GM23248 (cell line): ENCODE results near the gene JMJD1C. TPM values are rescaled to one million over a fixed set of nuclear protein-coding genes. Genes with fewer than 3 reads are reported as not detected.

ENCODE experiments used
- DNase-seq: peaks from one replicate; pipeline ENCODE4 v3.0.0-alpha.2; 2015
- H2AFZ ChIP-seq: fragments of 200-600 bp; sonication (generic); 2 replicates; pipeline ENCODE4 v1.6.1; 2016; ENCODE audit warnings: antibody characterized with exemption
- H3F3A ChIP-seq: fragments of 200-600 bp; sonication (generic); 2 replicates; pipeline ENCODE4 v1.6.1; 2016; ENCODE audit warnings: mild to moderate bottlenecking, antibody characterized with exemption, mixed run types; ENCODE audit not compliant: insufficient read depth
- H3K27ac ChIP-seq: fragments of 200-600 bp; sonication (generic); 2 replicates; pipeline ENCODE4 v1.5.1; 2016; ENCODE audit warnings: mild to moderate bottlenecking
- H3K27me3 ChIP-seq: fragments of 200-600 bp; sonication (generic); replicated peaks from 2 replicates; pipeline ENCODE4 v1.6.1; 2016; ENCODE audit warnings: mild to moderate bottlenecking; ENCODE audit not compliant: insufficient read depth
- H3K36me3 ChIP-seq: fragments of 200-600 bp; sonication (generic); 2 replicates; pipeline ENCODE4 v1.6.1; 2016; ENCODE audit warnings: low read depth, mild to moderate bottlenecking
- H3K4me1 ChIP-seq: fragments of 200-600 bp; sonication (generic); 2 replicates; pipeline ENCODE4 v1.6.1; 2016; ENCODE audit warnings: mild to moderate bottlenecking; ENCODE audit not compliant: insufficient read depth
- H3K4me2 ChIP-seq: fragments of 200-600 bp; sonication (generic); one replicate; pipeline ENCODE4 v1.6.1; 2016; ENCODE audit warnings: mild to moderate bottlenecking; ENCODE audit not compliant: unreplicated experiment
- H3K4me3 ChIP-seq: fragments of 200-600 bp; sonication (generic); 2 replicates; pipeline ENCODE4 v1.5.1; 2016; ENCODE audit warnings: mild to moderate bottlenecking
- H3K79me2 ChIP-seq: fragments of 200-600 bp; sonication (generic); 2 replicates; pipeline ENCODE4 v1.6.1; 2016; ENCODE audit warnings: mild to moderate bottlenecking; ENCODE audit not compliant: insufficient read depth
- H3K9ac ChIP-seq: fragments of 200-600 bp; sonication (generic); 2 replicates; pipeline ENCODE4 v1.6.1; 2016; ENCODE audit warnings: mild to moderate bottlenecking
- H3K9me2 ChIP-seq: fragments of 200-600 bp; sonication (generic); 2 replicates; pipeline ENCODE4 v1.6.1; 2016; ENCODE audit warnings: mixed run types, mild to moderate bottlenecking, moderate library complexity; ENCODE audit not compliant: insufficient read depth
- H3K9me3 ChIP-seq: fragments of 200-600 bp; sonication (generic); one replicate; pipeline ENCODE4 v1.6.1; 2017; ENCODE audit warnings: low read depth
- H4K20me1 ChIP-seq: fragments of 200-600 bp; sonication (generic); 2 replicates; pipeline ENCODE4 v1.6.0; 2016; ENCODE audit not compliant: insufficient read depth
- EZH2 ChIP-seq: fragments of 200-600 bp; sonication (generic); IDR thresholded peaks from 2 replicates; pipeline ENCODE4 v1.6.1; 2018; ENCODE audit warnings: antibody characterized with exemption, mild to moderate bottlenecking; ENCODE audit not compliant: insufficient read depth, poor library complexity, severe bottlenecking
- EZH2phosphoT487 ChIP-seq: fragments of 200-600 bp; sonication (generic); IDR thresholded peaks from 2 replicates; pipeline ENCODE4 v1.6.1; 2018; ENCODE audit warnings: antibody characterized with exemption, moderate library complexity, mild to moderate bottlenecking, low read depth; ENCODE audit not compliant: insufficient read depth
- WGBS, 2 experiments: methylation state at CpG; one replicate each; pipeline ENCODE4 v1.1.6; 2015 to 2017; ENCODE audit warnings: low lambda C conversion rate in 2 of 2, low coverage in 1 of 2; ENCODE audit errors: missing lambda C conversion rate in 2 of 2; 5-methylcytosine and 5-hydroxymethylcytosine counted together
- in situ Hi-C: fragments of 300-500 bp; cut with MboI; formaldehyde crosslinking; loops from 2 replicates; pipeline ENCODE4 v1.15.0; 2020
- polyA plus RNA-seq: library from polyadenylated mRNA; unstranded; fragments of >200 nt; fragmentation: Nextera tagmentation; extraction: Ambion mirVana; gene quantifications from 2 replicates; pipeline ENCODE4 v1.2.1, GENCODE V29; 2016
- total RNA-seq: library from RNA; depleted of rRNA; stranded (reverse); fragments of >200 nt; shearing (Covaris generic); gene quantifications from 2 replicates; pipeline ENCODE4 v1.2.3, GENCODE V29; 2014

Gene JMJD1C
- total and polyA plus RNA-seq, 2 experiments from 2014 or later, result 34.6 to 74.3 TPM

DNA sequence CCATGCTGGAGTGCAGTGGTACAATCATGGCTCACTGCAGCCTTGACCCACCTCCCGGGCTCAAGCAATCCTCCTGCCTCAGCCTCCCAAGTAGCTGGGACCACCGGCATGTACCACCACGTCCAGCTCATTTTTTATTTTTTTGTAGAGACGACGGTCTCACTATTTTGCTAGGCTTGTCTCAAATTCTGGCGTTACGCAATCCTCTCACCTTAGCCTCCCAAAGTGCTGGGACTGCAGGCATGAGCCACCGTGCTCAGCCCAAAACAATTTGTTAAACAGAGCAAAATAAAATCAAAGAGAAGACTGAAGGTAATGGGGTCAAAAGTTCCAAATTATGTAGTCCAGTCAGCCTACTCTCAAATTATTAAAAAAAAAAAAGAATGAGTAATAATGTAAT is 8.7 kb upstream of the JMJD1C start:
- Histone ChIP-seq H2AFZ (no peak overlapping the region), H3K4me1 (no peaks in the 10 kb centered on the region), H3F3A (no peaks in the 10 kb centered on the region), H3K9ac (no peak overlapping the region), H3K27me3 (no peaks in the 10 kb centered on the region), H3K9me2 (no peaks in the 10 kb centered on the region), H3K79me2 (peaks cover 100% of the 10 kb centered on the region), H3K9me3 (no peaks in the 10 kb centered on the region), H3K4me2 (no peak overlapping the region), H3K36me3 (no peaks in the 10 kb centered on the region), H3K27ac (no peak overlapping the region), H4K20me1 (no peaks in the 10 kb centered on the region), H3K4me3 (no peak overlapping the region)
- TF ChIP-seq EZH2phosphoT487 (no peak), EZH2 (no peak)
- DNase-seq, result no peak
- in situ Hi-C loops, result no loop called here
- WGBS, 2 experiments, result 98% methylated on average over 8 of the region's 8 CpGs

GRCh38 chr10:63470928-63471327 is 5.2 kb upstream of the JMJD1C start:
- no peak overlapping the region for H2AFZ ChIP-seq
- H3K27me3 ChIP-seq, result no peaks in the 10 kb centered on the region
- H3K4me2 ChIP-seq, result no peak overlapping the region
- no peaks in the 10 kb centered on the region for H3K9me2 ChIP-seq
- peaks cover 17% of the 10 kb centered on the region for H3F3A ChIP-seq
- in situ Hi-C loops, result no loop called here
- H3K27ac ChIP-seq, result no peak overlapping the region
- H3K4me1 ChIP-seq, result peaks cover 18% of the 10 kb centered on the region
- 48 to 50% methylated on average over 3 of the region's 3 CpGs for WGBS, 2 experiments
- TF ChIP-seq EZH2phosphoT487 (no peak), EZH2 (no peak)
- no peaks in the 10 kb centered on the region for H3K36me3 ChIP-seq
- H3K79me2 ChIP-seq, result peaks cover 98% of the 10 kb centered on the region
- H3K9me3 ChIP-seq, result no peaks in the 10 kb centered on the region
- no peak for DNase-seq
- no peaks in the 10 kb centered on the region for H4K20me1 ChIP-seq
- no peak overlapping the region for H3K9ac ChIP-seq
- no peak overlapping the region for H3K4me3 ChIP-seq

DNA sequence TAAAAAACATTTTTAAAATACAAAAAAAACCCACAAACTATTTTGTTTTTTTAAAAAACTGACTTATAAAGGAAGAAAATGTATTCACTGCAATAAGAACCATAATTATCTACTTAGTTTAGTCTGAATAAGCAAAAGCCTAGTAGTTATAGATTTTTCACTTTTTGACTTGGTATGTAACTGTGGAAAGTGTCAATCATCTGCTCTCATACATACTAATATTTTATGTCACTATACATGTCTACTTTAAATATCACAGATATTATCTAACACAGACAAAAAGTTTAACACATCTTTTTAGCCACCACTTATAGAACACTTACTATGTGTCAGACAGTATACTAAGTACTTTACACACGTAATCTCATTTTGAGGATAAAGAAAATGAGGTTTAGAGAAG is 3.2 kb upstream of the JMJD1C start:
- H3K4me3 ChIP-seq, result no peak overlapping the region
- H2AFZ ChIP-seq, result no peak overlapping the region
- H3K9ac ChIP-seq, result no peak overlapping the region
- no peak for DNase-seq
- TF ChIP-seq EZH2, result no peak
- TF ChIP-seq EZH2phosphoT487, result no peak
- H3K79me2 ChIP-seq, result peaks cover 91% of the 10 kb centered on the region
- no peaks in the 10 kb centered on the region for H3K9me3 ChIP-seq
- no peaks in the 10 kb centered on the region for H3K27me3 ChIP-seq
- no peaks in the 10 kb centered on the region for H3K36me3 ChIP-seq
- peaks cover 24% of the 10 kb centered on the region for H3K4me1 ChIP-seq
- no peak overlapping the region for H3K27ac ChIP-seq
- peaks cover 6% of the 10 kb centered on the region; the same call in 1 of the 2 replicates for H4K20me1 ChIP-seq
- peaks cover 25% of the 10 kb centered on the region for H3F3A ChIP-seq
- WGBS, 2 experiments, result 93 to 96% methylated on average over 1 of the region's 1 CpG
- no peaks in the 10 kb centered on the region for H3K9me2 ChIP-seq
- in situ Hi-C loops, result no loop called here
- H3K4me2 ChIP-seq, result no peak overlapping the region

DNA sequence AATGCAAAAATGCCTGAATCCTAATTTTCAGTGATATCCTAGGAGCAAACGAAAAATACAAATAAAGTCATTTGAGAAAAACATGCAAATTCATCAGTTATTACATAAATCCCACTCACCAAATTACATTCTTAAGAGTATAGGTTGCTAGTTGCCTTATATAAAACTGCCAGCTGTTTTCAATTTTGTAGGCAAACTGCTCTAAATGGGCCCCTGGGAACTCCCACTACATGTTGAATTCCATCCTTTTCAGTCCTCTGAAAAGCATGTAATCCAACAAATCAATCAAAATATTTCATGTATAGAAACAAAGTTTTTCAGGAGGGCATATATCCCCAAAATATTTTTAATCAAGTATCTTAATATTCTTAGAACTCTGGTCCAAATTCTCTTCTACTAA is 2.1 kb upstream of the JMJD1C start:
- 39 to 45% methylated on average over 1 of the region's 1 CpG for WGBS, 2 experiments
- Histone ChIP-seq H2AFZ (no peak overlapping the region), H3K79me2 (peaks cover 91% of the 10 kb centered on the region), H3K4me1 (peaks cover 33% of the 10 kb centered on the region), H3K4me2 (peak overlapping the region; percentile 37), H3K9me2 (no peaks in the 10 kb centered on the region), H3K9me3 (no peaks in the 10 kb centered on the region), H4K20me1 (peaks cover 6% of the 10 kb centered on the region; the same call in 1 of the 2 replicates), H3K36me3 (no peaks in the 10 kb centered on the region), H3K27ac (peak overlapping the region; percentile 81), H3K4me3 (no peak overlapping the region), H3F3A (peaks cover 26% of the 10 kb centered on the region), H3K27me3 (no peaks in the 10 kb centered on the region), H3K9ac (no peak overlapping the region)
- peak; percentile 56 for DNase-seq
- in situ Hi-C loops, result no loop called here
- TF ChIP-seq EZH2, result no peak
- TF ChIP-seq EZH2phosphoT487, result no peak
